Choroid plexus epithelial cell (primary cell): Measurements from ENCODE around the gene MPC1.
A peak's percentile ranks its signal among the peaks of the same experiment; 100 is the strongest.

ENCODE experiments used
- DNase-seq: peaks from one replicate; pipeline ENCODE4 v3.0.0-alpha.2; 2010; ENCODE audit warnings: low read depth
- H3K4me3 ChIP-seq: 2 replicates; pipeline ENCODE4 v1.5.1; 2011; ENCODE audit warnings: low read depth, mild to moderate bottlenecking, control low read depth, low read length, moderate library complexity
- TF ChIP-seq, protein P1 (sequence below): conservative IDR thresholded peaks from 2 replicates; pipeline ENCODE4 v1.5.1; 2011; ENCODE audit warnings: low read depth, mild to moderate bottlenecking, control low read depth, inconsistent platforms, low read length, moderate library complexity

MPC1 gene

DNA sequence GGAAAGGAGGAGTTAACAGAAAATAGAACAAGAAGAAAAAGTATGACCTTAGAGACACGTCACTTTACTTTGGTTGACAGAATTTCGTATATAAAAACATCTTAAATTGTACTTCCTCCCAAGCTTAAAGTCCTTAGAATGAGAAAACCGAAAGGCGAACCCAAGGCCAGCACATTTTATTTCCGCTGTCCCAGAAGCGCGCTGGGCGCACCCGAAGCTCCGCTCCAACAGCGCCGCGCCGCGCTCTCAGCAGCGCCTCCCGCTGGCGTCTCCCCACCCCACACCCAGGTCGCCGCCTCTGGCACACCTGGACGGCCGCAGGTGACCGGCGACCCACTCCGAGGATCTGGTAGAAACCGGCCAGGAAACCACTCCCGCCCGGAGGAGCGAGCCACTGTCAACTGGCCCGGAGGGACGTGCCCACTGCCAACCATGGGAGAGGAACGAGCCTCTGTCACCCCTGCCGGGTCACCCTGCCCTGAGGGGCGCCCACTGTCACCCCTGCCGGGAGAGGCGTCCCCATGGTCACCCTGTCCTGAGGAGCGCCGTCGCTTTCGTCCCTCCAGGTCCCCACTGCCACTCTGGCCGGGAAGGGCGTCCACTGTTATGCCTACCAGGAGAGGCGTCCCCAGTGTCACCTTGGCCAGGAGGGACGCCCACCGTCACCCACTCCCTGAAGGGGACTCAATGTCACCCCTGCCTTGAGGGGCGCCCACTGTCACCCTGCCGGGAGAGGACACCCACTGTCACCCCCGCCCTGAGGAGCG, 824 bp downstream of the MPC1 start:
- DNase-seq, result peak; percentile 56
- peak overlapping the region; percentile 84 for H3K4me3 ChIP-seq
- TF ChIP-seq, protein P1, sequence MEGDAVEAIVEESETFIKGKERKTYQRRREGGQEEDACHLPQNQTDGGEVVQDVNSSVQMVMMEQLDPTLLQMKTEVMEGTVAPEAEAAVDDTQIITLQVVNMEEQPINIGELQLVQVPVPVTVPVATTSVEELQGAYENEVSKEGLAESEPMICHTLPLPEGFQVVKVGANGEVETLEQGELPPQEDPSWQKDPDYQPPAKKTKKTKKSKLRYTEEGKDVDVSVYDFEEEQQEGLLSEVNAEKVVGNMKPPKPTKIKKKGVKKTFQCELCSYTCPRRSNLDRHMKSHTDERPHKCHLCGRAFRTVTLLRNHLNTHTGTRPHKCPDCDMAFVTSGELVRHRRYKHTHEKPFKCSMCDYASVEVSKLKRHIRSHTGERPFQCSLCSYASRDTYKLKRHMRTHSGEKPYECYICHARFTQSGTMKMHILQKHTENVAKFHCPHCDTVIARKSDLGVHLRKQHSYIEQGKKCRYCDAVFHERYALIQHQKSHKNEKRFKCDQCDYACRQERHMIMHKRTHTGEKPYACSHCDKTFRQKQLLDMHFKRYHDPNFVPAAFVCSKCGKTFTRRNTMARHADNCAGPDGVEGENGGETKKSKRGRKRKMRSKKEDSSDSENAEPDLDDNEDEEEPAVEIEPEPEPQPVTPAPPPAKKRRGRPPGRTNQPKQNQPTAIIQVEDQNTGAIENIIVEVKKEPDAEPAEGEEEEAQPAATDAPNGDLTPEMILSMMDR, result peak; percentile 66

DNA sequence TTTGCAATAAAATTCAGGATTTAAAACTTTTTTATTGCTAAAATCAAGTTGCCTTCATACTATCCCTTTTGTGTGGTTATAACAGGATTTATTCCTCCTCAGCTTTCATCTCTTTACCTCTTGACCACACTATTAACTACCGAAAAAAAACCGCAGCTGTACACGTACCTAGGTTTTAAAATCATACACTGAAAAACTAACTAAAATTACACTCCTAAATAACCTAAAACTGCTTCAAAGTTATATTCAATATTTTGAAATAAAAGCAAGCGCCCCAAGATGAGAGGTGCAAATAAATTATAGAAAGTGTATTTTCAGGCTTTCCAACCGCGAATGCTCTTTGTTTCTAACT, 1.4 kb downstream of the MPC1 start:
- DNase-seq, result no peak
- TF ChIP-seq, protein P1, result no peak
- peak overlapping the region; percentile 84 for H3K4me3 ChIP-seq

DNA sequence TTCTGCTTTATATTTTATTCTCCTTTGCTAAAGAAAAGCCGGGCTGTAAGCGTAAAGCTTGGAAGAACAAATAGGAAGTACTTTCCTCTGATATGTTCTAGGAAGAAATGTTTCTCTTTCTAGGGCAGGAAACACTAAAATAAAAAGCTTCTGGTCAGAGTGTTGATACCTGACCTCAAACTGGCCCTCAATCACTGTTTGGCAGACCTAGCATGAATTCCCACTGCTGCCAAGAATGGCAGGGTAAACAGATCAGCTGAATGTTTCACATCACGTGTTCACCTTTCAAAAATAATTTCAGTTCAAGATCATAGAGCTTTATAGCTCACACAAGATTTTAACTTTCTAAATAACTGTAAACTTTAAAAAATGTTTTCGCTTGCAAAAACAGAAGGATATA, 2.9 kb downstream of the MPC1 start:
- TF ChIP-seq, protein P1, result no peak
- DNase-seq, result peak; percentile 46
- no peak overlapping the region for H3K4me3 ChIP-seq

DNA sequence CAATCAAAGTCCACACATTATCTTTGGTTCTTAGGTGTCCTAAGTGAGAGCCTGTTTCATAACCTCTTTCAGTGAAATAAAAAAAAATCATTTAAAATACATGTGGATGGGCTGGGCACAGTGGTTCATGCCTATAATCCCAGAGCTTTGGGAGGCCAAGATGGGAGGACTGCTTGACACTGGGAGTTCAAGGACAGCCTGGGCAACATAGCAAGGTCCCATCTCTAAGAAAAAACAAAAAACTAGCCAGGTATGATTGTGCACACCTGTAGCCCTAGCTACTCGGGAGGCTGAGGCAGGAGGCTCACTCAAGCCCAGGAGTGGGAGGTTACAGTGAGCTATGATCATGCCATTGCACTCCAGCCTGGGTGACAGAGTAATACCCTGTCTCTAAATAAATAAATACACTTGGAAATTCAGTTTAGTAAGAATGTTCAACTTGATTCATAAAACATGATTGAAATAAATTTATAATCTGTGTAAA, 3.6 kb downstream of the MPC1 start:
- DNase-seq, result no peak
- H3K4me3 ChIP-seq, result no peak overlapping the region
- TF ChIP-seq, protein P1, result no peak

DNA sequence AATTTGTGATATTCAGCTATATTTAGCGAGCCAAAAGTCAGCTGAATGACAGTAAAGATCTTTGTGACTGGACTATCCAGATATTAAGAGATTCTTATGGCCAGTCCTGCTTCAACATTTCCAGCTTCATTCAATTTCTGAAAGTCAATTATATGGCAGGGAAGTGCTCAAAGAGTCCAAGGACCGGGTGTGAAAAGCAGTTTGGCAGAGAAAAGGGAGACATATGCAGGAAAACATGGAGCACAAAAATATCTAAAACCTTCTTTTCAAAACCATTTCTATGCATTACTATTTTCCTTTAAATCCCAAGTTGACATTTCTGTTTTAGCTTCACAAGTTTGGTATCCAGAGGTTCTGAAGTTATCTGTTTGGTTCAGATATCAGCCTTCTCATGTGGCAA, 5.0 kb downstream of the MPC1 start:
- TF ChIP-seq, protein P1, result no peak
- DNase-seq, result no peak
- no peak overlapping the region for H3K4me3 ChIP-seq

DNA sequence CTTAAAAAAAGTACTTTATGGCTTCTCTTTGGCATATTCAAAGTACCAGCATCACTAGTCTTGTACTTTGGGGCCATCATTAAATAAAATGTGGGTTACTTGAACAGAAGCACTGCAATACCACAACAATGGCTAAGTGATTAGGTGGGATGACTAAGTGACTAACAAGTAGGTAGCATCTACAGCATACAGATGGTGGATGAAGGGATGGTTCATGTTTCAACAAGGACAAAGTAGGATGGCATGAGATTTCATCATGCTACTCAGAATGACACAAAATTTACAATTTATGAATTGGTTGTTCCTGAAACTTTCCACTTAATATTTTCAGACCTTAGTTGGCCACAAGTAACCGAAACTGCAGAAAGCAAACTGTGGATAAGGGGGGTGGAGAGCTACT, 7.7 kb downstream of the MPC1 start:
- DNase-seq, result no peak
- no peak overlapping the region for H3K4me3 ChIP-seq
- TF ChIP-seq, protein P1, result no peak

DNA sequence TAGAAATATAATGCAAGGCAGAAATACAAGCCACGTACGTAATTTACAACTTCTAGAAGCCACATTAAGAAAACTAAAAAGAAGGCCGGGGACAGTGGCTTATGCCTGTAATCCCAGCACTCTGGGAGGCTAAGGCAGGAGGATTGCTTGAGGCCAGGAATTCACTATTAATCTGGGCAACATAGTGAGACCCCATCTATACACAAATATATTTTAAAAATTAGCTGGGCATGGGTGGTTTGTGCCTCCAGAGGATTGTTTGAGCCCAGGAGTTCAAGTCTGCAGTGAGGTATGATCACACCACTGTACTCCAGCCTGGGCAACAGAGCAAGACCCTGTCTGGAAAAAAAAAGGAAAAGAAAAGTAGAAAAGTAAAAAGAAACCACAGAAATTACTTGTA, 12.3 kb downstream of the MPC1 start:
- H3K4me3 ChIP-seq, result no peak overlapping the region
- no peak for DNase-seq
- TF ChIP-seq, protein P1, result no peak
